Natural killer cell (primary cell): Measurements from ENCODE around the gene SLC35F5. TPM values are rescaled to one million over a fixed set of nuclear protein-coding genes. Genes with fewer than 3 reads are reported as not detected.

Source experiments
- ATAC-seq, 3 donors: fragments of 150-1000 bp in 2 of 3; fragments of 200-7000 bp in 1 of 3; cut with Tn5 transposase; 1 replicate in 1 of 3; 2 replicates in 2 of 3; pipeline ENCODE4 v1.10.0; 2021; ENCODE audit warnings: mild to moderate bottlenecking in 2 of 3, moderate library complexity in 2 of 3
- DNase-seq, 2 donors: peaks; one replicate each; pipeline versions ENCODE4 v3.0.0 to v3.0.0-alpha.2; 2013 to 2021; ENCODE audit warnings: mixed read lengths in 1 of 2
- H3K27ac ChIP-seq: one replicate; pipeline ENCODE4 v1.5.1; 2013; ENCODE audit warnings: mild to moderate bottlenecking, low read length
- H3K27me3 ChIP-seq: one replicate; pipeline ENCODE4 v1.6.1; 2013; ENCODE audit warnings: low read length; ENCODE audit not compliant: control insufficient read depth, insufficient read depth
- H3K36me3 ChIP-seq: one replicate; pipeline ENCODE4 v1.6.1; 2013; ENCODE audit warnings: low read length; ENCODE audit not compliant: control insufficient read depth, insufficient read depth
- H3K4me1 ChIP-seq: one replicate; pipeline ENCODE4 v1.6.1; 2013; ENCODE audit warnings: low read length; ENCODE audit not compliant: control insufficient read depth, insufficient read depth
- H3K4me3 ChIP-seq: one replicate; pipeline ENCODE4 v1.5.1; 2013; ENCODE audit warnings: low read length
- H3K9me3 ChIP-seq: one replicate; pipeline ENCODE4 v1.6.1; 2013; ENCODE audit warnings: low read length; ENCODE audit not compliant: control insufficient read depth, insufficient read depth
- H3K27ac Mint-ChIP-seq, 2 donors: one replicate each; pipeline ENCODE4 v1.8.0; 2022; ENCODE audit warnings: mild to moderate bottlenecking in 2 of 2, mixed read lengths in 2 of 2, moderate library complexity in 1 of 2
- H3K27me3 Mint-ChIP-seq, 2 donors: one replicate each; pipeline ENCODE4 v1.8.0; 2022; ENCODE audit warnings: low read depth in 2 of 2, mixed read lengths in 2 of 2
- H3K36me3 Mint-ChIP-seq: one replicate; pipeline ENCODE4 v1.8.0; 2022; ENCODE audit warnings: mixed read lengths
- H3K4me1 Mint-ChIP-seq, 2 donors: one replicate each; pipeline ENCODE4 v1.8.0; 2022; ENCODE audit warnings: mixed read lengths in 2 of 2
- H3K4me3 Mint-ChIP-seq: one replicate; pipeline ENCODE4 v1.8.0; 2022; ENCODE audit warnings: mild to moderate bottlenecking, moderate library complexity, mixed read lengths
- H3K9me3 Mint-ChIP-seq, 2 donors: one replicate each; pipeline ENCODE4 v1.8.0; 2022; ENCODE audit warnings: mixed read lengths in 2 of 2
- CTCF ChIP-seq: fragments of 200-600 bp; IDR thresholded peaks from one replicate; pipeline ENCODE4 v1.8.0; 2022; ENCODE audit warnings: antibody characterized with exemption
- WGBS: methylation state at CpG from one replicate; pipeline ENCODE4 v1.1.7; 2013; ENCODE audit warnings: missing lambda C conversion rate; ENCODE audit not compliant: insufficient coverage; 5-methylcytosine and 5-hydroxymethylcytosine counted together
- intact Hi-C: fragments of 100-400 bp; cut with micrococcal nuclease; formaldehyde crosslinking; loops from one replicate; pipeline ENCODE4 v1.14.2; 2022
- total RNA-seq, 4 donors: library from RNA; stranded (reverse); fragments of 120-200 nt in 1 of 4; gene quantifications; one replicate each; pipeline versions ENCODE4 v1.2.3 to v1.2.4, GENCODE V29; 2013 to 2022

SLC35F5 gene
- total RNA-seq, 3 donors from 2014 or later (not counting 1 experiment from before 2014, with no cell fraction given), result 42.0 to 48.9 (median 42.3) TPM

DNA sequence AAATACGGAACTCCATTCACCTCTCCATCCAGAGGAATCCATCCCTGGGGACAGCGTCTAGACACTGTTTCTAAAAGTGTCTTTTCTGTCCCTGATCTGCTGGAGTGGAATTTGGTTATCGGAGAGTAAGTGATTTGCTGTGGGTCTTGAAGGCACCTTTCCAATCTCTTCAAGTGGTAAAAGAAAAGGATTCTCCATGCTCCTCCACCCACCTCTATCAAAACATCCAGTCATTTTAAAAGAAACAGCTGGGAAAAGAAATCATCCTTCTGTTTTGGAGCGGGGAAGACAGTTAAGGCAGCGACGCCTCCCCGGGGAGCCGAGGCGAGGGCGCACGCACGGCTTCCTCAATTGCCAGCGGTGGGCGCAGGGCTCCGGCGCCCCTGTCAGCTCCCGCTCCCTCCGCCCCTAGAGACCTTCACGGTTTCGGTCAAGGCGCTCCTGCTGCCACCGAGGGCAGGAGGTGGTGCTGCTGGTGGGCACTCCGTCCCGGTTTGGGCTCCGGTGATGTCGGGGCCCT lies 547 bp downstream of the SLC35F5 start:
- H3K36me3 Mint-ChIP-seq, result no peaks in the 10 kb centered on the region
- TF ChIP-seq CTCF, result no peak
- Histone ChIP-seq H3K27ac (peak overlapping the region; percentile 85), H3K4me3 (peak overlapping the region; percentile 48), H3K36me3 (peaks cover 10% of the 10 kb centered on the region), H3K27me3 (no peaks in the 10 kb centered on the region), H3K4me1 (peaks cover 7% of the 10 kb centered on the region), H3K9me3 (no peaks in the 10 kb centered on the region)
- DNase-seq, result peak in 1 of 2 donors; percentile 61
- no peaks in the 10 kb centered on the region for H3K27me3 Mint-ChIP-seq
- ATAC-seq, result peak; percentile 39 to 48 (median 47)
- intact Hi-C loops, result loop anchor here (2.0 kb wide), 1 partner anchor 135 kb away; the partner anchor contains the start of gene ACTR3
- WGBS, result under 1% methylated on average over 24 of the region's 26 CpGs
- no peaks in the 10 kb centered on the region for H3K9me3 Mint-ChIP-seq
- H3K4me1 Mint-ChIP-seq, result peaks cover 16 to 26% of the 10 kb centered on the region in 2 donors
- H3K4me3 Mint-ChIP-seq, result peak overlapping the region; percentile 88
- peak overlapping the region; percentile 84 to 95 for H3K27ac Mint-ChIP-seq

DNA sequence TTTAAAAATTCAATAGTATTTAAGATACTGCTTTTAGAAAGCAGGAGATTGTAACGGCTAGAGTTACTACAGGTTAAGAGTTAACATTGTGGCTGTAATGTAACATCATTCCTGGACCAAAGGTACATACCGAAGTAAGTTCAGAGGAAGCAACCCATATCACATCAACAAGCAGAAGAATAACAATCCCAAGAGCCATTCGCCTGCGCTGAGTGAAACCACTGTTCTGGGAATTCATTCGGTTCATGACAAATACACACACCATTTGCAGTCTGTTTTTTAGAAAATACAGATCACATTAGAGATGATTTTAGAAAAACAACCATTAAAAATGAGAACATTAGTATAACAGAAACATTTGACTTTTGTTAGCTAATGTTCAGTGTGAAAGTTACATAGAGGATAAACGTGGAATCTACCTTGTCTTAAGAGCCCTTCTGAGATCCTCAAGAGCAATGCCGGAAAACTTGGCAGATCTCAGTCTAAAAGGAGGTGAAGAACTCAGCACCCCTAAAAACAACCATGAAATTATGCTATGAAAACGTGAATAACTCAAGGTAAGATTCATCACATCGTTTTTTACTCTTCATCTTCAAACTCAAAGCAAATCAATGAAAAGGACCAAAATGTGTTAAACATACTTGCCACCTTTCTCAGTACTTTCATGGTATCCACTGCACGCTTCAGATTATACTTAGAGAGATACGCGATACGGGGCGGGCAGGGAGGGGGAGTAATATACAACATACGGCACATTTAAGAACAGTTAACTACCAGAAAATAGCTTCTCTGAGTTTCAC lies 1.2 kb downstream of the SLC35F5 start:
- Histone ChIP-seq H3K27me3 (no peaks in the 10 kb centered on the region), H3K4me3 (peak overlapping the region; percentile 48), H3K27ac (no peak overlapping the region), H3K9me3 (no peaks in the 10 kb centered on the region), H3K4me1 (peaks cover 7% of the 10 kb centered on the region), H3K36me3 (peaks cover 15% of the 10 kb centered on the region)
- WGBS, result 33% methylated on average over 11 of the region's 15 CpGs
- Mint-ChIP-seq H3K36me3 (no peaks in the 10 kb centered on the region), H3K27ac (peak overlapping the region; percentile 84 to 95), H3K4me3 (peak overlapping the region; percentile 88), H3K9me3 (no peaks in the 10 kb centered on the region), H3K4me1 (peaks cover 23 to 31% of the 10 kb centered on the region in 2 donors), H3K27me3 (no peaks in the 10 kb centered on the region)
- TF ChIP-seq CTCF, result no peak
- no peak for DNase-seq
- intact Hi-C loops, result no loop called here
- no peak for ATAC-seq

GRCh38 chr2:113754160-113754559 lies 2.3 kb downstream of the SLC35F5 start:
- DNase-seq, result no peak
- intact Hi-C loops, result no loop called here
- Histone ChIP-seq H3K27ac (no peak overlapping the region), H3K4me1 (peaks cover 7% of the 10 kb centered on the region), H3K9me3 (no peaks in the 10 kb centered on the region), H3K4me3 (no peak overlapping the region), H3K36me3 (peaks cover 21% of the 10 kb centered on the region), H3K27me3 (no peaks in the 10 kb centered on the region)
- H3K9me3 Mint-ChIP-seq, result no peaks in the 10 kb centered on the region
- H3K4me1 Mint-ChIP-seq, result peaks cover 25 to 31% of the 10 kb centered on the region in 2 donors
- ATAC-seq, result no peak
- WGBS, result 100% methylated on average over 5 of the region's 8 CpGs
- no peaks in the 10 kb centered on the region for H3K27me3 Mint-ChIP-seq
- TF ChIP-seq CTCF, result no peak
- H3K4me3 Mint-ChIP-seq, result peak overlapping the region; percentile 9
- peak overlapping the region in 1 of 2 donors; percentile 84 for H3K27ac Mint-ChIP-seq
- no peaks in the 10 kb centered on the region for H3K36me3 Mint-ChIP-seq
